HCT116 (cell line): ENCODE data around the gene SNIP1. TPM values are rescaled to one million over a fixed set of nuclear protein-coding genes. Genes with fewer than 3 reads are reported as not detected.

Experiments
- ATAC-seq: fragments of 200-7000 bp; cut with Tn5 transposase; 2 replicates; pipeline ENCODE4 v1.9.1; 2020; ENCODE audit warnings: mild to moderate bottlenecking, moderate library complexity
- BruUV-seq: library from RNA; stranded (reverse); fragments of 400-500 nt; replicated peaks from 2 replicates; lab custom pipeline; 2021; lab: Mats Ljungman, UMichigan
- CTCF ChIA-PET: fragments of 300-600 bp; sonication (Branson Sonifier 250); formaldehyde crosslinking; loops from one replicate; lab custom pipeline; 2021; ENCODE audit warnings: antibody characterized with exemption; lab: Charles Lee
- POLR2A ChIA-PET: fragments of 300-600, 350-600 bp; sonication (Branson Sonifier 250); formaldehyde crosslinking; loops from one replicate; lab custom pipeline; 2021; ENCODE audit warnings: antibody characterized with exemption; lab: Charles Lee
- RAD21 ChIA-PET, 2 experiments: fragments of 300-600 bp; sonication (Branson Sonifier 250); formaldehyde crosslinking; loops; one replicate each; lab custom pipeline; 2023; ENCODE audit warnings: low total read pairs in 2 of 2; ENCODE audit not compliant: uncharacterized antibody in 2 of 2, unreplicated experiment in 2 of 2, low non-redundant PET in 1 of 2; lab: Charles Lee
- DNase-seq: peaks from one replicate; pipeline ENCODE4 v3.0.0-alpha.2; 2010; ENCODE audit warnings: low read depth, low spot score
- H2AFZ ChIP-seq: fragments of 200-600 bp; shearing (Covaris generic), sonication (generic); 2 replicates; pipeline ENCODE4 v1.6.1; 2017; ENCODE audit warnings: low read depth, mixed run types, mixed read lengths, antibody characterized with exemption, low read length; ENCODE audit not compliant: poor library complexity, severe bottlenecking
- H3K27ac ChIP-seq: 2 replicates; pipeline ENCODE4 v1.5.1; 2012; ENCODE audit warnings: low read depth, low read length
- H3K27me3 ChIP-seq: fragments of 200-600 bp; sonication (generic); 2 replicates; pipeline ENCODE4 v1.6.1; 2016; ENCODE audit warnings: mixed run types, low read length, mixed read lengths; ENCODE audit not compliant: insufficient read depth
- H3K36me3 ChIP-seq, 2 experiments: fragments of 200-500 bp in 1 of 2; fragments of 200-600 bp in 1 of 2; sonication (Bioruptor generic) in 1 of 2; sonication (generic) in 1 of 2; 2 replicates each; pipeline versions ENCODE4 v1.5.1 to v1.6.1; 2014 to 2016; ENCODE audit warnings: low read length in 2 of 2, inconsistent platforms in 1 of 2, mixed read lengths in 1 of 2, mixed run types in 1 of 2; ENCODE audit not compliant: insufficient read depth in 2 of 2, control insufficient read depth in 1 of 2
- H3K4me1 ChIP-seq, 2 experiments: fragments of 200-600 bp in 1 of 2; sonication (generic) in 1 of 2; 2 replicates each; pipeline versions ENCODE4 v1.5.1 to v1.6.1; 2012 to 2017; ENCODE audit warnings: low read length in 2 of 2, inconsistent platforms in 1 of 2, mild to moderate bottlenecking in 1 of 2, mixed read lengths in 1 of 2, mixed run types in 1 of 2, moderate library complexity in 1 of 2; ENCODE audit not compliant: insufficient read depth in 2 of 2, control insufficient read depth in 1 of 2
- H3K4me2 ChIP-seq: fragments of 200-600 bp; sonication (generic); 2 replicates; pipeline ENCODE4 v1.6.1; 2017; ENCODE audit warnings: mixed run types, low read length, mixed read lengths
- H3K4me3 ChIP-seq, 2 experiments: fragments of 200-600 bp in 1 of 2; sonication (generic) in 1 of 2; replicated peaks in 1 of 2; 2 replicates each; pipeline ENCODE4 v1.5.1; 2011 to 2016; ENCODE audit warnings: low read length in 2 of 2, control low read depth in 1 of 2, low read depth in 1 of 2, mild to moderate bottlenecking in 1 of 2, mixed read lengths in 1 of 2, mixed run types in 1 of 2
- H3K79me2 ChIP-seq: fragments of 200-600 bp; sonication (generic); 2 replicates; pipeline ENCODE4 v1.6.1; 2017; ENCODE audit warnings: mild to moderate bottlenecking, mixed run types, low read length, moderate library complexity, mixed read lengths; ENCODE audit not compliant: insufficient read depth
- H3K9ac ChIP-seq: fragments of 200-600 bp; sonication (generic); 2 replicates; pipeline ENCODE4 v1.6.1; 2016; ENCODE audit warnings: low read length, mixed read lengths
- H3K9me2 ChIP-seq: fragments of 200-600 bp; sonication (generic), shearing (Covaris generic); 2 replicates; pipeline ENCODE4 v1.6.1; 2017; ENCODE audit warnings: mixed run types, mild to moderate bottlenecking, moderate library complexity; ENCODE audit not compliant: insufficient read depth
- H3K9me3 ChIP-seq, 2 experiments: fragments of 200-500 bp in 1 of 2; fragments of 200-600 bp in 1 of 2; sonication (Bioruptor generic) in 1 of 2; sonication (generic) in 1 of 2; 2 replicates each; pipeline ENCODE4 v1.6.1; 2014 to 2017; ENCODE audit warnings: low read length in 2 of 2, mixed read lengths in 2 of 2, inconsistent platforms in 1 of 2, low read depth in 1 of 2, mild to moderate bottlenecking in 1 of 2, mixed run types in 1 of 2, moderate library complexity in 1 of 2; ENCODE audit not compliant: control insufficient read depth in 1 of 2, insufficient read depth in 1 of 2
- H4K20me1 ChIP-seq: fragments of 200-600 bp; sonication (generic), shearing (Covaris generic); 2 replicates; pipeline ENCODE4 v1.6.1; 2017; ENCODE audit warnings: mixed run types, mild to moderate bottlenecking, moderate library complexity; ENCODE audit not compliant: insufficient read depth
- CBX3 ChIP-seq: IDR thresholded peaks from 2 replicates; pipeline ENCODE4 v1.6.1; 2012; ENCODE audit warnings: low read depth
- CEBPB ChIP-seq: IDR thresholded peaks from 2 replicates; pipeline ENCODE4 v1.6.1; 2012; ENCODE audit warnings: low read depth
- EGR1 ChIP-seq: IDR thresholded peaks from 2 replicates; pipeline ENCODE4 v1.6.1; 2012; ENCODE audit warnings: low read depth
- ELF1 ChIP-seq: IDR thresholded peaks from 2 replicates; pipeline ENCODE4 v1.6.1; 2012; ENCODE audit warnings: low read depth, borderline replicate concordance
- EZH2 ChIP-seq: fragments of 200-600 bp; sonication (generic); IDR thresholded peaks from 2 replicates; pipeline ENCODE4 v1.6.1; 2017; ENCODE audit warnings: antibody characterized with exemption, mixed run types
- EZH2phosphoT487 ChIP-seq: fragments of 200-600 bp; IDR thresholded peaks from 2 replicates; pipeline ENCODE4 v1.6.1; 2018; ENCODE audit warnings: antibody characterized with exemption, borderline replicate concordance
- POLR2A ChIP-seq: IDR thresholded peaks from 2 replicates; pipeline ENCODE4 v1.7.0; 2011; ENCODE audit warnings: borderline replicate concordance; ENCODE audit not compliant: insufficient read depth, insufficient read length; ENCODE audit errors: extremely low read depth
- POLR2AphosphoS5 ChIP-seq: IDR thresholded peaks from 2 replicates; pipeline ENCODE4 v1.6.1; 2011; ENCODE audit warnings: mild to moderate bottlenecking, low read depth, low read length, moderate library complexity
- SIN3A ChIP-seq: IDR thresholded peaks from 2 replicates; pipeline ENCODE4 v1.6.1; 2012; ENCODE audit warnings: low read depth
- TCF7L2 ChIP-seq: IDR thresholded peaks from 2 replicates; pipeline ENCODE4 v1.7.0; 2011; ENCODE audit warnings: borderline replicate concordance, inconsistent platforms; ENCODE audit not compliant: insufficient read depth, insufficient read length; ENCODE audit errors: extremely low read depth
- YY1 ChIP-seq: IDR thresholded peaks from 2 replicates; pipeline ENCODE4 v1.6.1; 2011; ENCODE audit warnings: low read length, low read depth, moderate library complexity, mild to moderate bottlenecking; ENCODE audit not compliant: insufficient replicate concordance; ENCODE audit errors: extremely low read depth
- ZFX ChIP-seq: fragments of 450-650 bp; IDR thresholded peaks from 2 replicates; pipeline ENCODE4 v1.6.1; 2017
- ZNF274 ChIP-seq: fragments of 200-500 bp; sonication (Bioruptor generic); IDR thresholded peaks from 2 replicates; pipeline ENCODE4 v1.6.1; 2014; ENCODE audit warnings: mild to moderate bottlenecking, low read depth, low read length, inconsistent platforms
- intact Hi-C: fragments of 100-400 bp; cut with micrococcal nuclease; formaldehyde crosslinking; loops from 2 replicates; pipeline ENCODE4 v1.10.0; 2022
- total RNA-seq: library from RNA; stranded (reverse); gene quantifications from one replicate; pipeline ENCODE4 v1.2.1, GENCODE V29; 2021; ENCODE audit not compliant: unreplicated experiment
- TF ChIP-seq, protein P1 (sequence below): IDR thresholded peaks from 2 replicates; pipeline ENCODE4 v1.6.1; 2012; ENCODE audit warnings: low read depth
- TF ChIP-seq, protein P2 (sequence below): IDR thresholded peaks from 2 replicates; pipeline ENCODE4 v1.6.1; 2012
- TF ChIP-seq, protein P3 (sequence below): IDR thresholded peaks from 2 replicates; pipeline ENCODE4 v1.6.1; 2011; ENCODE audit warnings: mild to moderate bottlenecking, low read length, moderate library complexity; ENCODE audit not compliant: insufficient replicate concordance; ENCODE audit errors: extremely low read depth
- TF ChIP-seq, protein P4 (sequence below), 3 experiments: fragments of 200-600 bp in 1 of 3; sonication (generic) in 1 of 3; IDR thresholded peaks in 2 of 3; conservative IDR thresholded peaks in 1 of 3; 2 replicates each; pipeline ENCODE4 v1.5.1; 2012 to 2017; ENCODE audit warnings: low read depth in 2 of 3, low read length in 2 of 3, antibody characterized with exemption in 1 of 3, borderline replicate concordance in 1 of 3, control low read depth in 1 of 3, mild to moderate bottlenecking in 1 of 3, mixed read lengths in 1 of 3, mixed run types in 1 of 3, moderate library complexity in 1 of 3; ENCODE audit not compliant: insufficient read depth in 1 of 3

SNIP1 gene
- total RNA-seq, 1 experiment from 2014 or later = 18.8 TPM

DNA sequence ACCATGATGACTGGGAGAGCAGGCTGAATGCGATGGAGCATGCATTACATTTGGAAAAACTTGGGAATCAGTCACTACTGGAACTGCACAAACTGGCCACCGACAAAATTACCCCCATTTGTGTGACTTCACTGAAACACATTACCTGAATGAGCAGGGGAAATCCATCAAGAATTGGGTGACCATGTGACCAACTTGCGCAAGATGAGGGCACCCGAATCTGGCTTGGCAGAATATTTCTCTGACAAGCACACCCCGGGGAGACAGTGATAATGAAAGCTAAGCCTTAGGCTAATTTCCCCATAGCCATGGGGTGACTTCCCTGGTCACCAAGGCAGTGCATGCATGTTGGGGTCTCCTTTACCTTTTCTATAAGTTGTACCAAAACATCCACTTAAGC is 9.1 kb downstream of the SNIP1 start:
- no TSS peak for BruUV-seq
- intact Hi-C loops = no loop called here
- ChIA-PET CTCF (no interaction called here), RAD21 (no interaction called here), POLR2A (no interaction called here)
- Histone ChIP-seq H3K4me2 (no peak overlapping the region), H3K79me2 (peaks cover 35% of the 10 kb centered on the region), H3K36me3 (peaks cover 26 to 42% of the 10 kb centered on the region in 2 experiments), H3K9me3 (no peaks in the 10 kb centered on the region), H3K4me1 (peaks cover 0 to 1% of the 10 kb centered on the region in 2 experiments; a peak in 1 of 4 replicates), H3K9ac (no peak overlapping the region), H3K9me2 (no peaks in the 10 kb centered on the region), H3K27ac (no peak overlapping the region), H4K20me1 (0 out of 2 replicates have a peak, but pooled peaks cover under 1% of the 10 kb centered on the region), H3K4me3 (no peak overlapping the region), H2AFZ (no peak overlapping the region), H3K27me3 (no peaks in the 10 kb centered on the region)
- ATAC-seq (no peak), DNase-seq (no peak)
- TF ChIP-seq, protein P1, sequence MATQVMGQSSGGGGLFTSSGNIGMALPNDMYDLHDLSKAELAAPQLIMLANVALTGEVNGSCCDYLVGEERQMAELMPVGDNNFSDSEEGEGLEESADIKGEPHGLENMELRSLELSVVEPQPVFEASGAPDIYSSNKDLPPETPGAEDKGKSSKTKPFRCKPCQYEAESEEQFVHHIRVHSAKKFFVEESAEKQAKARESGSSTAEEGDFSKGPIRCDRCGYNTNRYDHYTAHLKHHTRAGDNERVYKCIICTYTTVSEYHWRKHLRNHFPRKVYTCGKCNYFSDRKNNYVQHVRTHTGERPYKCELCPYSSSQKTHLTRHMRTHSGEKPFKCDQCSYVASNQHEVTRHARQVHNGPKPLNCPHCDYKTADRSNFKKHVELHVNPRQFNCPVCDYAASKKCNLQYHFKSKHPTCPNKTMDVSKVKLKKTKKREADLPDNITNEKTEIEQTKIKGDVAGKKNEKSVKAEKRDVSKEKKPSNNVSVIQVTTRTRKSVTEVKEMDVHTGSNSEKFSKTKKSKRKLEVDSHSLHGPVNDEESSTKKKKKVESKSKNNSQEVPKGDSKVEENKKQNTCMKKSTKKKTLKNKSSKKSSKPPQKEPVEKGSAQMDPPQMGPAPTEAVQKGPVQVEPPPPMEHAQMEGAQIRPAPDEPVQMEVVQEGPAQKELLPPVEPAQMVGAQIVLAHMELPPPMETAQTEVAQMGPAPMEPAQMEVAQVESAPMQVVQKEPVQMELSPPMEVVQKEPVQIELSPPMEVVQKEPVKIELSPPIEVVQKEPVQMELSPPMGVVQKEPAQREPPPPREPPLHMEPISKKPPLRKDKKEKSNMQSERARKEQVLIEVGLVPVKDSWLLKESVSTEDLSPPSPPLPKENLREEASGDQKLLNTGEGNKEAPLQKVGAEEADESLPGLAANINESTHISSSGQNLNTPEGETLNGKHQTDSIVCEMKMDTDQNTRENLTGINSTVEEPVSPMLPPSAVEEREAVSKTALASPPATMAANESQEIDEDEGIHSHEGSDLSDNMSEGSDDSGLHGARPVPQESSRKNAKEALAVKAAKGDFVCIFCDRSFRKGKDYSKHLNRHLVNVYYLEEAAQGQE = no peak
- TF ChIP-seq ELF1 (no peak), EZH2 (no peak), CEBPB (no peak), EZH2phosphoT487 (no peak), SIN3A (no peak), ZFX (no peak), YY1 (no peak), EGR1 (no peak), POLR2A (no peak), ZNF274 (no peak), TCF7L2 (no peak), CBX3 (no peak), POLR2AphosphoS5 (no peak)
- TF ChIP-seq, protein P2, sequence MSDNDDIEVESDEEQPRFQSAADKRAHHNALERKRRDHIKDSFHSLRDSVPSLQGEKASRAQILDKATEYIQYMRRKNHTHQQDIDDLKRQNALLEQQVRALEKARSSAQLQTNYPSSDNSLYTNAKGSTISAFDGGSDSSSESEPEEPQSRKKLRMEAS = no peak
- TF ChIP-seq, protein P3, sequence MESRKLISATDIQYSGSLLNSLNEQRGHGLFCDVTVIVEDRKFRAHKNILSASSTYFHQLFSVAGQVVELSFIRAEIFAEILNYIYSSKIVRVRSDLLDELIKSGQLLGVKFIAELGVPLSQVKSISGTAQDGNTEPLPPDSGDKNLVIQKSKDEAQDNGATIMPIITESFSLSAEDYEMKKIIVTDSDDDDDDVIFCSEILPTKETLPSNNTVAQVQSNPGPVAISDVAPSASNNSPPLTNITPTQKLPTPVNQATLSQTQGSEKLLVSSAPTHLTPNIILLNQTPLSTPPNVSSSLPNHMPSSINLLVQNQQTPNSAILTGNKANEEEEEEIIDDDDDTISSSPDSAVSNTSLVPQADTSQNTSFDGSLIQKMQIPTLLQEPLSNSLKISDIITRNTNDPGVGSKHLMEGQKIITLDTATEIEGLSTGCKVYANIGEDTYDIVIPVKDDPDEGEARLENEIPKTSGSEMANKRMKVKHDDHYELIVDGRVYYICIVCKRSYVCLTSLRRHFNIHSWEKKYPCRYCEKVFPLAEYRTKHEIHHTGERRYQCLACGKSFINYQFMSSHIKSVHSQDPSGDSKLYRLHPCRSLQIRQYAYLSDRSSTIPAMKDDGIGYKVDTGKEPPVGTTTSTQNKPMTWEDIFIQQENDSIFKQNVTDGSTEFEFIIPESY = no peak
- TF ChIP-seq, protein P4, sequence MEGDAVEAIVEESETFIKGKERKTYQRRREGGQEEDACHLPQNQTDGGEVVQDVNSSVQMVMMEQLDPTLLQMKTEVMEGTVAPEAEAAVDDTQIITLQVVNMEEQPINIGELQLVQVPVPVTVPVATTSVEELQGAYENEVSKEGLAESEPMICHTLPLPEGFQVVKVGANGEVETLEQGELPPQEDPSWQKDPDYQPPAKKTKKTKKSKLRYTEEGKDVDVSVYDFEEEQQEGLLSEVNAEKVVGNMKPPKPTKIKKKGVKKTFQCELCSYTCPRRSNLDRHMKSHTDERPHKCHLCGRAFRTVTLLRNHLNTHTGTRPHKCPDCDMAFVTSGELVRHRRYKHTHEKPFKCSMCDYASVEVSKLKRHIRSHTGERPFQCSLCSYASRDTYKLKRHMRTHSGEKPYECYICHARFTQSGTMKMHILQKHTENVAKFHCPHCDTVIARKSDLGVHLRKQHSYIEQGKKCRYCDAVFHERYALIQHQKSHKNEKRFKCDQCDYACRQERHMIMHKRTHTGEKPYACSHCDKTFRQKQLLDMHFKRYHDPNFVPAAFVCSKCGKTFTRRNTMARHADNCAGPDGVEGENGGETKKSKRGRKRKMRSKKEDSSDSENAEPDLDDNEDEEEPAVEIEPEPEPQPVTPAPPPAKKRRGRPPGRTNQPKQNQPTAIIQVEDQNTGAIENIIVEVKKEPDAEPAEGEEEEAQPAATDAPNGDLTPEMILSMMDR (IDR thresholded peaks at IDR 0.05 in 2 of 3, conservative IDR thresholded peaks at IDR 0.05 in 1 of 3; ENCODE audit: borderline replicate concordance in 1 of 3, insufficient read depth in 1 of 3, low read depth in 2 of 3, low read length in 2 of 3) = no peak
